LHCN-M2 (cell line): Measurements from ENCODE around the gene RBM41. TPM values are rescaled to one million over a fixed set of nuclear protein-coding genes. Genes with fewer than 3 reads are reported as not detected.

Source experiments
- DNase-seq: peaks from one replicate; pipeline ENCODE4 v3.0.0-alpha.2; 2012; ENCODE audit warnings: low read depth
- total RNA-seq: library from RNA; depleted of rRNA; stranded (reverse); fragments of >200 nt; gene quantifications from 2 replicates; pipeline ENCODE4 v1.2.3, GENCODE V29; 2014; rRNA removed

The RBM41 gene
- total RNA-seq, 1 experiment from 2014 or later = 9.4 TPM

DNA sequence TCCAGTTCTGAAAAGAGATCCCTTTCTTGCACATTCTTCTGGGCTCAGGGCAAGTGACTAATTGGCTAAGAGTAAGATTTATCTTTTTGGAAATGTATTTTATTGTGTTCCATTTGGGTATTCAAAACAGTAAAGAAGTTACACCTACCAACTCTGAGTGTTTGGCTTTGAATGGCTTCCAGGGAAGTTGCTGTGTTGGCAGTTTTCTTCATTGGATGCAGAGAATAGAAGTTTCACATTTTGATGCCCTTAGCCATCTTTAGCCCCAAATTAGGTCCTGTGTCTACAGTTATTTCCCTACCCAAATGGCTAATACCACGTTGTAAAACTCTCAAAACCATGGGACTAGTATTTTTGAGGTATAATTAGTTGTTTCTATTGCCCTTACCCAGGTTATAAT lies 88.9 kb downstream of the RBM41 start:
- DNase-seq = no peak

DNA sequence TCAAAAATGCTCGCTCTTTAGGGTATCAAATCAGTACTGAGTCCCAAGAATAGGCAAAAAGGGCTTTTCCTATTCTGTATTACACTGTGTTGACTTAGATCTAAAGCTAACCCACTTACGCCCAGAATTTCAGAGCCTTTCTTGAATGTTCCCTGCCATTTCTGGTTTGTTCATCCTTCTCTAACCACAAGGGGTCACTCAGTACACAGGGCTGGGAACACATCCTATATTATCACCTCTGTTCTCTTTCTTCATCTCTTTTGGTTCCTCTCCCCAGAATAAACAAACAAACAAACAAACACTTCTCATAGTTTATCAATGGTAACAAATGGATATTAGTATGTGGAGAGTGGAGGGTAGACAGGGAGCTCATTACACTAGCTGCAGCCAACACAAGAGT lies 93.1 kb downstream of the RBM41 start:
- peak; percentile 10 for DNase-seq

DNA sequence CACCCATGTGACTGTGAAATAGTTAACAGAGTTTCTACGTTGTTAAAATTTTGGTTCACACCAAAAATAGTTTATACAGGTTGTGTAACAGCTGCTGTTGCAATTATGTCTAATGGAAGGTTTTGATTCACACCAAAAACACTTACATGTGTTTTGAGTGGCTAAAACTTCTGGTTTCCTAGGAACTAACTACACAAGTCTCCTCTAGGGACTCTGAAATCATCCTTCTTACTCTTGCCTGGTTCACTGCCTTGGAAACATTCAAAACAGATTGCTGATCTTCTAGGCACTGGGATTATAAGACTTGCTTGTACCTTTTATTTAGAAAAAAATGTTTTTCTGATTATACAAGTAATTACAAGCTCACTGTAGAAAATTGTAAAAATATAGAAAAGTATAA lies 103.7 kb downstream of the RBM41 start:
- DNase-seq = peak; percentile 43

Other genes starting within 250 kb of the RBM41 start
- gene RIPPLY1, start 215.5 kb downstream of the RBM41 start, total RNA-seq = not detected in 2 replicates
- gene CLDN2, start 198.4 kb downstream of the RBM41 start, total RNA-seq = 0.06 TPM in 1 of 2 replicates, not detected in the other
- 25.5 and 31.6 TPM in 2 replicates for gene MORC4, start 118.6 kb downstream of the RBM41 start, total RNA-seq
- gene NUP62CL, start 87.6 kb upstream of the RBM41 start, total RNA-seq = not detected in 2 replicates
- not detected in 2 replicates for gene DNAAF6, start 87.8 kb upstream of the RBM41 start, total RNA-seq